Endothelial cell of umbilical vein (primary cell): ENCODE results near the gene SLC27A2.

Experiments used
- POLR2A ChIP-seq: IDR thresholded peaks from 2 replicates; pipeline ENCODE4 v1.6.1; 2012; ENCODE audit warnings: low read depth, mild to moderate bottlenecking, control low read depth, low read length
- TF ChIP-seq, protein P1 (sequence below), 2 donors: IDR thresholded peaks; 1 replicate in 1 of 2; 2 replicates in 1 of 2; pipeline ENCODE4 v1.5.1; 2011; ENCODE audit warnings: low read length in 2 of 2, mild to moderate bottlenecking in 2 of 2, moderate library complexity in 2 of 2, control low read depth in 1 of 2, inconsistent platforms in 1 of 2, low read depth in 1 of 2; ENCODE audit not compliant: insufficient read depth in 1 of 2; ENCODE audit errors: extremely low read depth in 1 of 2

DNA sequence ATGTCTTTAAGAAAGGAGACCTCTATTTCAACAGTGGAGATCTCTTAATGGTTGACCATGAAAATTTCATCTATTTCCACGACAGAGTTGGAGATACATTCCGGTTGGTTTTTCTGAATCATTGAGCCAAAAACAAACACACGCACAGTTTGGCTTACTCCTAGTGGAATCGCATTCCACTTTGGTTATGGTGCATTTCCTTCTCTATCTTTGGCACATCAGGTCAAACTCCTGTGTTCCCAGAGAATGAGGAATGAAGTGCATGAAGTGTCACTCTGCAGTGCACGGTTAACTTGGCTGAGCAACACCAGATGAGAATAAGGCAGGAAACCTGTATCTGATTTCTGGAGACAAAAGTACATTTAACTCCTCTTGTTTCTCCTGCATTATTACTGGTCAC, 45.1 kb downstream of the SLC27A2 start:
- TF ChIP-seq, protein P1, sequence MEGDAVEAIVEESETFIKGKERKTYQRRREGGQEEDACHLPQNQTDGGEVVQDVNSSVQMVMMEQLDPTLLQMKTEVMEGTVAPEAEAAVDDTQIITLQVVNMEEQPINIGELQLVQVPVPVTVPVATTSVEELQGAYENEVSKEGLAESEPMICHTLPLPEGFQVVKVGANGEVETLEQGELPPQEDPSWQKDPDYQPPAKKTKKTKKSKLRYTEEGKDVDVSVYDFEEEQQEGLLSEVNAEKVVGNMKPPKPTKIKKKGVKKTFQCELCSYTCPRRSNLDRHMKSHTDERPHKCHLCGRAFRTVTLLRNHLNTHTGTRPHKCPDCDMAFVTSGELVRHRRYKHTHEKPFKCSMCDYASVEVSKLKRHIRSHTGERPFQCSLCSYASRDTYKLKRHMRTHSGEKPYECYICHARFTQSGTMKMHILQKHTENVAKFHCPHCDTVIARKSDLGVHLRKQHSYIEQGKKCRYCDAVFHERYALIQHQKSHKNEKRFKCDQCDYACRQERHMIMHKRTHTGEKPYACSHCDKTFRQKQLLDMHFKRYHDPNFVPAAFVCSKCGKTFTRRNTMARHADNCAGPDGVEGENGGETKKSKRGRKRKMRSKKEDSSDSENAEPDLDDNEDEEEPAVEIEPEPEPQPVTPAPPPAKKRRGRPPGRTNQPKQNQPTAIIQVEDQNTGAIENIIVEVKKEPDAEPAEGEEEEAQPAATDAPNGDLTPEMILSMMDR (IDR thresholded peaks at IDR 0.05; ENCODE audit: extremely low read depth in 1 of 2, insufficient read depth in 1 of 2, low read depth in 1 of 2, low read length in 2 of 2) = no peak
- no peak for TF ChIP-seq POLR2A
